Stimulated activated CD4-positive, alpha-beta T cell treated with anti-CD3 and anti-CD28 coated beads, Interleukin-15, amount 100 ng/mL, for 1 hour (primary cell): Measurements from ENCODE around the gene VWA5B1.
"Not testable (repeated sequence)": the region's sequence is repeated elsewhere in the genome, so short reads cannot be mapped to it uniquely, and the experiment has no call there.

Source experiments
- DNase-seq, 2 donors: peaks; one replicate each; pipeline ENCODE4 v3.0.0-alpha.2; 2020; ENCODE audit warnings: low read depth in 1 of 2, low spot score in 1 of 2

Gene VWA5B1

DNA sequence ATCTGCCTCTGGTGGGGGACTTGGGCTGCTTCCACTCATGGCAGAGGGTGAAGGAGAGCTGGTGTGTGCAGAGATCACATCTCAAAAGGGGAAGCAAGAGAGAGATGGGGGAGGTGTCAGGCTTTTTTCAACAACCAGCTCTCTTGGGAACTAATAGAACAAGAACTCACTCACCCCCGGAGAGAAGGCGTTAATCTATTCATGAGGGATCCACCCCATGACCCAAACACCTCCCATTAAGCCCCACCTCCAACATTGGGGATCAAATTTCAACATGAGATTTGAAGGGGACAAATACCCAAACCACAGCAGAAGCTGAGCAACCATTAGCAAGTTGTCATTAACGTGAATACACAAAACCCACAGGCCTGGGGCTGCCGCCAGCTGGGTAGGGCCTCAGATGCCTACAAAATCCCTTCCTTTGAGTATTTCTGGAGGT lies 12.0 kb upstream of the VWA5B1 start:
- DNase-seq = no peak

DNA sequence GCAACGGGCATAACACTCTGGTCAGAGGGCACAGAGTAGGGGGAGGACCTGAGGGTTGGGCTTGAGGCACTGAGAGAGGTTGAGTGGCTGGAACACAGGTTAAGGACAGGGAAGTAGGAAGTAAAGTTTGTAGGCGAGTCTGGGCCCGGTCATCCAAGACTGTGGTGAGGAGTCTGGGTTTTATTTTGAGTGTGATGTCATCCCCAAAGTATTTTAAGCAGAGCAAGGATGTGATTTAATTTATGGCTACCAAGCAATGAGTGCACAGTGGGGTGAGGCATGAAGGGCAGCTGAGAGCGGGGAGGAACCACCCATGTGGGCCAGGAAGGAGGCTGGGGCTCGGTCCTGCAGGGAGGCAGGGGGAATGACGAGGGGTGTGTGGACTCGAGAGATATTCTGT lies 11.2 kb upstream of the VWA5B1 start:
- no peak for DNase-seq

GRCh38 chr1:20280341-20280740 lies 10.3 kb upstream of the VWA5B1 start:
- no peak for DNase-seq

- no peak for DNase-seq
Observed at GRCh38 chr1:20280906-20281305, 9.8 kb upstream of the VWA5B1 start.

GRCh38 chr1:20281801-20282200 lies 8.9 kb upstream of the VWA5B1 start:
- no peak for DNase-seq

- no peak for DNase-seq
Observed at GRCh38 chr1:20282533-20282932, 8.1 kb upstream of the VWA5B1 start.

DNA sequence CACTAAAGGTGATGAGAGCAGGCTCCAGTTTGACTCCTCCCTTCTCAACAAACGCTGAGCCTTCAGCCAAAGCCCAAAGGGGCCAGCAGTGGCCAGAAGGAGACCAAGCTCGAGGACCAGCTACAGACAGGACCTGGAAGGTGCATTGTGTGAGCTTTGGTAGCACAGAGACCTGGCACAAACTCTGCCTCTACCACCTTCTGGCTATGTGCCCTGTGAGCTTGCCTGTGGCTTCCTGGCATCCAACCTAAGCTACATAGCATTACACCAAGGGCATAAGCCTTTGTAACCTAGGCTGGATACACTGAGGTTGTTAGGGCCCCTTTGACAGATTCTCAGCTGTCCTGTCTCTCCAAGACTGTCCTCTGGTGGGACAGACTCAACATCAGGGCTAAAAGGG lies 6.6 kb upstream of the VWA5B1 start:
- DNase-seq = no peak

DNA sequence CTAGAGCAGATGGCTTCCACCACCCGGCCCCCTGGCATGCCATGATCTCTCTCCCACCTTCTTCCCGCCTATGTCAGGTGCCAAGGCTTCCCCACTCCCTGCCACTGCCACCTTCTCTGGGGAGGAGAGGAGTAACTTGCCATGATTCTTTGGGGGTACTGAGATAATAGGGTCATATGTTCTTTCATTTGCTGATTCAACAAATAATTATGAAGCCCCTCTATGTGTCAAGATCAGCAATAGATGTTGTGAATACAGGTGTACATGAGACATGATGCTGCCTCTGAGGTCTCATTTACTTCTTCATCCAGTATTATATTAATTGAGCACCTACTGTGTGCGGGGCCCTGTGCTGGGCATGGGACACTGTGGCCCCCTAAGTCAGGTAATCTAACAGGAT lies 6.0 kb upstream of the VWA5B1 start:
- no peak for DNase-seq

DNA sequence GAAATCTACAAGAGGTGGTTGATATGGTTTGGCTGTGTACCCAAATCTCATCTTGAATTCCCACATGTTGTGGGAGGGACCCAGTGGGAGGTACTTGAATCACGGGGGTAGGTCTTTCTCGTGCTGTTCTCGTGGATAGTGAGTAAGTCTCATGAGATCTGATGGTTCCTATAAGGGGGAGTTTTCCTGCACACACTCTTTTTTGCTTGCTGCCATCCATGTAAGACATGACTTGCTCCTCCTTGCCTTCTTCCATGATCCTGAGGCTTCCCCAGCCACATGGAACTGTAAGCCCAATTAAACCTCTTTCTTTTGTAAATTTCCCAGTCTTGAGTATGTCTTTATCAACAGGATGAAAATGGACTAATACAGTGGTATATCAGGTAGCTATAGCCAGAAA lies 5.2 kb upstream of the VWA5B1 start:
- DNase-seq = no peak

DNA sequence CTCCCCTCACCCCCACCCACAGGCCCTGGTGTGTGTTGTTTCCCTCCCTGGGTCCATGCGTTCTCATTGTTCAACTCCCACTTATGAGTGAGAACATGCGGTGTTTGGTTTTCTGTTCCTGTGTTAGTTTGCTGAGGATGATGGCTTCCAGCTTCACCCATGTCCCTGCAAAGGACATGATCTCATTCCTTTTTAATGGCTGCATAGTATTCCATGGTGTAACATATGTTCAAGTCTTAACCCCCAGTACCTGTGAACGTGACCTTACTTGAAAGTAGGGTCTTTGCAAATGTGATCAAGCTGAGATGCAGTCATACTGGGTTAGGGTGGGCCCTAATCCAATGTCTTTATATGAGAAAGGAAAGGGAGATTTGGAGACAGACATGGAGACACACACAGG lies 3.0 kb upstream of the VWA5B1 start:
- not testable (repeated sequence) for DNase-seq

GRCh38 chr1:20291645-20292084 lies 990 bp downstream of the VWA5B1 start:
- no peak for DNase-seq

GRCh38 chr1:20298626-20299025 lies 8.0 kb downstream of the VWA5B1 start:
- no peak for DNase-seq

- no peak for DNase-seq
Observed at GRCh38 chr1:20301463-20302107, 10.9 kb downstream of the VWA5B1 start.

GRCh38 chr1:20302108-20302471 lies 11.4 kb downstream of the VWA5B1 start:
- DNase-seq = no peak

DNA sequence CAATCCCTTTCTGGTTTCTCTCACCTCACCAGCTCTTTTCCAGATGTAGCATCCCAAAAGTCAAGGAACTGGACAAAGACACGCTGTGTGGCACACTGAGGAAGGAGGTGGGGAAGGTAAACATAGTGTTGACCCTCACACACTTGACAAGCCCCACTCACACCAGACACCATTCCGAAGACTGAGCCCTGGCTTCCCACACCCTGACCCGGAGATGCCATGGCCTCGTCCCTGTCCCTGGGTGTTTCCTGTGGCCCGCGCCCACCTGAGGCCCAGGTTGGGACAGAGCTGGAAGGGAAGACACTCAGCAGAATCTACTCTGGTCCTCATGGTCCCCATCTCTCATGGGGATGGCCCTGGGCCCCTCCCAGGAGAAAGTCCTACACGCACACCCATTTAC lies 16.4 kb downstream of the VWA5B1 start:
- DNase-seq = no peak

DNA sequence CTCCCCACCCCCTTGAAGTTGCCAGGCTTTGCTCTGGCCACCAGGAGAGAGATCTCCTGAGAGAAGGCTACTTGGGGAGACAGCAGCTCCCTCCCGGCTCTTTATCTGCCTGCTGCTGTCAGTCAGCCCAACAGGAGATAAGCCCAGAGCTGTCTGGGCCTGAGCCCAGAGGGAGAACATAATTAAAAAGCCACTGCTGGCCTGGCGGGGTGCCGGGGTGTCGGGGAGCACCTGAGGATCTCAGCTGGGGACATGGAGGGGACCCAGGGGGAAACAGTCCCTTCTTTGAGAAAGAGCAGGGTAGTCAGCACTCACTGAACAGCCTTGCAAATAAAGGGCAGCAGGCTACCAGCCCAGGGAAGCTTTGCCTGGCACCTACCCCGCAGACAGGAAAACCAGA lies 17.9 kb downstream of the VWA5B1 start:
- DNase-seq = no peak

GRCh38 chr1:20311289-20311688 lies 20.6 kb downstream of the VWA5B1 start:
- DNase-seq = no peak

DNA sequence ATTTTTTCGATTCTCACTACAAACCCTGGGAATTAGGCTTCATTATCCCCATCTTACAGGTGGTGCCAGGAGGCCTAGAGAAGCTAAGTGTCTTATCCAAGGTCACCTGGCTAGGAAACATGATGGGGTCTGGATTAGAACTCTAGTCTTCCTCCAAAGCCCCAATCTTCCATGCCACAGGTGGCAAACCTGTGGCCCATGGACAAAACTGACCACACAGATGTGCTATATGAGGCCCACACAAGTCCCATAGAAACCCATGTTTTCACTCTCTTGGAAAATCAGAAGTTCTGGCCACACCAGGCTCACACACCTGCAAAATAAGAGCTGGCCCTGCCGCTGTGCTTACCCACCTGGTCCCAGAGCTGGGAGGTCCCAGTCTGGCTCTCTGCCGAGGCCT lies 21.6 kb downstream of the VWA5B1 start:
- no peak for DNase-seq

DNA sequence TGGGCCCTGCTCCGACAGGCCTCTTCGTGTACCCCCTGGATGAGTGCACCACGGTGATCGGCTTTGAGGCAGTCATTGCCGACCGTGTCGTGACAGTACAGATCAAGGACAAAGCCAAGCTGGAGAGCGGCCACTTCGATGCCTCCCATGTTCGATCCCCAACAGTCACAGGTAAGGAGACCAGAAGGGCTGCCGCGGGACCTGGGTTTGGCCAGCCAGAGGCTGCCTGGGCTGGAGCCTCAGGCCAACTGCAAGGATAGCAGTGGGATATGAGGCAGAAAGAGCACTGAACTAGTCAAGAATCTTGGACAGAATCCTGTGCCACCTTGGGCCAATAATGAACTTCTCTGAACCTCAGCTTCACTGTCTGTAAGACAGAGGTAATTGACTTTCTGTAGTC lies 22.1 kb downstream of the VWA5B1 start:
- no peak for DNase-seq

GRCh38 chr1:20317471-20317870 lies 26.8 kb downstream of the VWA5B1 start:
- DNase-seq = no peak

GRCh38 chr1:20318521-20318920 lies 27.8 kb downstream of the VWA5B1 start:
- DNase-seq = no peak

DNA sequence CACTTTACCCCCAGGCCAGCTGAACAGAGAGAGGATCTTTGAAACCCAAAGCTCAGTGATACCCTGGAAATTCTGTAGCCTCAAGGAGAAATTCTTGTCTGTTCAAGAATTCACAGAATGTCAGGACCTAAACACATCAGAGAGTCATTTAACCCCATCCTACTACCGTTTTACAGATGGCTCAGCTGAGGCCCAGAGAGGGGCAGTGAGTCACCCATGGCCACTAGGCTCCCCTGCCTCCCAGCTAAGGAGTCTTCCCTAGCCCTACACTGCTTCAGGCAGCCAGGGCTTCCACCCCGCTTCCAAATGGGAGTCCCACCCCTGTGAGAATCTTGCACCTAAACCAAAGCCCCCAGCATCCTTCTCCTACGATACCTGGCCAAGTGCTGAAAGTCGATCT lies 28.3 kb downstream of the VWA5B1 start:
- no peak for DNase-seq

GRCh38 chr1:20319456-20320220 lies 29.0 kb downstream of the VWA5B1 start:
- DNase-seq = no peak
